Adipose tissue (tissue), 3 donors: ENCODE data around the gene VWA1. TPM values are rescaled to one million over a fixed set of nuclear protein-coding genes. Genes with fewer than 3 reads are reported as not detected.
"Not testable (repeated sequence)": the region's sequence is repeated elsewhere in the genome, so short reads cannot be mapped to it uniquely, and the experiment has no call there.

Experiments
- H3K27ac ChIP-seq: one replicate; pipeline ENCODE4 v1.5.1; 2013; ENCODE audit warnings: low read depth, low read length
- WGBS, 3 donors: extraction: QIAGEN DNeasy Blood & Tissue Kit; methylation state at CpG; one replicate each; pipeline ENCODE4 v1.1.7; 2013; 5-methylcytosine and 5-hydroxymethylcytosine counted together
- polyA plus RNA-seq, 3 donors: library from polyadenylated mRNA; stranded (reverse); fragments of 200-250 nt; gene quantifications; one replicate each; pipeline ENCODE4 v1.2.3, GENCODE V29; 2013
- donor health status: healthy with polysubstance abuse.
- donor health status: Bipolar disorder and iron deficiency.
- donor health status: healthy.

The VWA1 gene
- polyA plus RNA-seq, 3 donors: 7.8 to 53.1 (median 42.1) TPM

DNA sequence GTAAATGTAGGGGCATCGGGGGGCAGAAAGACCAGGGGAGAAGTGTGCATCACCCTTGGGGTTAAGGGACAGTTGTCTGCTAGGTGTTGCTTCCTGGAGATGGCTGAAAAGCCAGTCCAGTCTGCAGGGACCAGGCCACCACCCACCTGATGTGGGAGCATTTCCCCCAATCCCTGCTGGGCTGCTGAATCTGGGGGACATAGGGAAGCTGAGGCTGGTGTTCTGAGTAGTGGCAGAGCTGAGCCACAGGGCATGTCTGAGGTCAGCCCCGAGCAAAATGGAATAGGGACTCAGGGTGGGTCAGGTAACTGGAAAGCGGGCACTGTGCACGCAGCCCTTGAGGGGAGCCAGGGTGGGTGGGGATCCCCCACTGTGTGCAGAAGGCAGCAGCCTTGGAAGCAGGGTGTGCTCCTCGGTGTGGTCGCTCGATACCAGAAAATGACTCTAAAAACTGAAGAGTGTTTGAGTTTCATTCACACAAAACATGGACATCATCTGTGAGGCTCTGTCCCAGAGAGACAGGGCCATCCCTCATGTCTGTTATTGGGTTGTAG is 34.0 kb upstream of the VWA1 start:
- 82 to 88% (median 83%) methylated on average over 7 of the region's 7 CpGs for WGBS, 3 donors
- H3K27ac ChIP-seq: no peak overlapping the region

DNA sequence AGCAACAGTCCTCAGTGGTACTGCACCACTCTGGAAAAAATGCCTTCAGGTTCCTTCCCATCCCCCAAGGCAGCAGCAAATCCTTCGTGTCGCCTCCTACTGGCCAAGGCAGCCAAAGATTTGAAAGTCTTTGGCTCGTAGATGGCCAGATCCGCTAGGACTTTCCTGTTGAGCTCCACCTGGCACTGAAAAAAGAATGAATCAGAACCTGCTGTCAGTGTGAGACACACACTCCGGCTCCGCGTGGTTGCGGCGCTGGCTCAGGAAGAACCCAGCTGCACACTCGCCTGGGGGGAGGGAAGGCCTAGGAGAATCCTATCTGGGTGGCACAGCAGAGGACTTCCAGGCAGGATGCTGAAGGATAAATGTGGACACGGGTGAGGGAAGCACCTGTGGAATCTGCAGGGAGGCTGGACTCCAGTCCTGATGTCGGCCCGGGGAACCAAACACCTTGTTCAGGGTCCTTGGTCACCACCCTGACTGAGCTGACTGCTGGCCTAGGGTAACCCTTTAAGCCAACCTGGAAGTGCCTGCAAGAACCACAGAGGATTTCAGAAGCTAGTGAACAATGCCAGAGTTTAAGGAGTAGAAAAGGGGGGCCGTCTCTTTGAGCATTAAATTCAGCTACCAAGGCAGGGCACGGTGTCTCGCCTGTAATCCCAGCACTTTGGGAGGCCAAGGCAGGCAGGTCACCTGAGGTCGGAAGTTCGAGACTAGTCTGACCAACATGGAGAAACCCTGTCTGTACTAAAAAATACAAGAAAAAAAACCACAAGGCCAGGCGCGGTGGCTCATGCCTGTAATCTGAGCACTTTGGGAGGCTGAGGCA is 33.2 kb upstream of the VWA1 start:
- H3K27ac ChIP-seq: no peak overlapping the region
- 59 to 73% (median 66%) methylated on average over 20 of the region's 20 CpGs for WGBS, 3 donors

DNA sequence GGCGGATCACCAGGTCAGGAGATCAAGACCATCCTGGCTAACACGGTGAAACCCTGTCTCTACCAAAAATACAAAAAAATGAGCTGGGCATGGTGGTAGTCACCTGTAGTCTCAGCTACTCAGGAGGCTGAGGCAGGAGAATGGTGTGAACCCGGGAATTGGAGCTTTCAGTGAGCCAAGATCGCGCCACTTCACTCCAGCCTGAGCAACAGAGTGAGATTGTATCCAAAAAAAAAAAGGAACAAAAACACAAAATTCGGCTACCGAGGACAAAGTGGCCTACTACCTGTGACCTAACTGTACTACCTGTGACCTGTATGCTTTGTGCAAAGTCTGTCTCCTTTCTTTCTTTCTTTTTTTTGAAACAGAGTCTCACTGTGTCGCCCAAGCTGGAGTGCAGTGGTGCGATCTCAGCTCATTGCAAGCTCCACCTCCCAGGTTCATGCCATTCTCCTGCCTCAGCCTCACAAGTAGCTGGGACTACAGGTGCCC is 32.5 kb upstream of the VWA1 start:
- not testable (repeated sequence) for H3K27ac ChIP-seq
- WGBS, 3 donors: 85 to 93% (median 85%) methylated on average over 9 of the region's 9 CpGs

DNA sequence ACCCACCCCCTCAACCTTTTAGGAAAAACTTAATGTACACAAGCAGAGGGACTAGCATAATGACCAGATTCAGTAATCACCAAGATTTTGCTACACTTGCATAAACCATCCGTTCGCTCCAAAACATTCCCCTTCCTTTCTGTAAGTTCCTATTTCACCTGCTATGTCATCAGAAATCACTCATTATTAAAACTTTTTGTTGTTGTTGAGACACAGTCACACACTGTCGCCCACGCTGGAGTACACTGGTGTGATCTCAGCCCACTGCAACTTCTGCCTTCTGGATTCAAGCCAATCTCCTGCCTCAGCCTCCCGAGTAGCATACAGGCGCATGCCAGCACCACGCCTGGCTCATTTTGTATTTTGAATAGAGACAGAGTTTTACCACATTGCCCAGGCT is 31.8 kb upstream of the VWA1 start:
- no peak overlapping the region for H3K27ac ChIP-seq
- 78 to 84% (median 79%) methylated on average over 7 of the region's 7 CpGs for WGBS, 3 donors

DNA sequence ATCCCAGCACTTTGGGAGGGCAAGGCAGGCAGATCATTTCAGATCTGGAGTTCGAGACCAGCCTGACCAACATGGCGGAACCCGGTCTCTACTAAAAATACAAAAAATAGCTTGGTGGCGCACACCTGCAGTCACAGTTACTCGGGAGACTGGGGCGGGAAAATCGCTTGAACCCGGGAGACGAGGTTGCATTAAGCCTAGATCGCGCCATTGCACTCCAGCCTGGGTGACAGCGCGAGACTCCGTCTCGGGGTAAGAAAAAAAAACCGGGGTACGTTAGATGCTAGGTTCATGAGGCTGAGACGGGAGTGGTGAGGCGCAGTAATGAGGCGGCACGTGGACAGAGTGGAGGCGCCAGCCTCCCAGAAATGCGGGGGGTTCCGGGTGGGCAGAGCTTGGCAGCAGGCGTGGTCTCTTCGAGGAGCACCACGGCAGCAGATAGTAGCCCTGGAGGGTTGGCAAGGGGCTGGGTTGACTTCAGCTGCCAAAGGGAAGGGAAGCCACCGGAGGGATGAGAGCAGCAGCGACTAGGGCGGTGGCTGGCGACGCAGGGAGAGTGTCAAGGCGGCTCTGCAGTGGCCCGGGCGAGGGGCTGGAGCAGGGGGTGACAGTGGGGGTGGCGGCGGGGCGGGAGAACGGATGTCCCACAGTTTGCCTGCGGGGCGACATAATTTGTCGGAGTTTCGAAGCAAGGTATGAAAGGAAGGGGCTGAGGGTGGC is 29.2 kb upstream of the VWA1 start:
- no peak overlapping the region for H3K27ac ChIP-seq
- WGBS, 3 donors: 37 to 44% (median 41%) methylated on average over 39 to 43 of the region's 43 CpGs

DNA sequence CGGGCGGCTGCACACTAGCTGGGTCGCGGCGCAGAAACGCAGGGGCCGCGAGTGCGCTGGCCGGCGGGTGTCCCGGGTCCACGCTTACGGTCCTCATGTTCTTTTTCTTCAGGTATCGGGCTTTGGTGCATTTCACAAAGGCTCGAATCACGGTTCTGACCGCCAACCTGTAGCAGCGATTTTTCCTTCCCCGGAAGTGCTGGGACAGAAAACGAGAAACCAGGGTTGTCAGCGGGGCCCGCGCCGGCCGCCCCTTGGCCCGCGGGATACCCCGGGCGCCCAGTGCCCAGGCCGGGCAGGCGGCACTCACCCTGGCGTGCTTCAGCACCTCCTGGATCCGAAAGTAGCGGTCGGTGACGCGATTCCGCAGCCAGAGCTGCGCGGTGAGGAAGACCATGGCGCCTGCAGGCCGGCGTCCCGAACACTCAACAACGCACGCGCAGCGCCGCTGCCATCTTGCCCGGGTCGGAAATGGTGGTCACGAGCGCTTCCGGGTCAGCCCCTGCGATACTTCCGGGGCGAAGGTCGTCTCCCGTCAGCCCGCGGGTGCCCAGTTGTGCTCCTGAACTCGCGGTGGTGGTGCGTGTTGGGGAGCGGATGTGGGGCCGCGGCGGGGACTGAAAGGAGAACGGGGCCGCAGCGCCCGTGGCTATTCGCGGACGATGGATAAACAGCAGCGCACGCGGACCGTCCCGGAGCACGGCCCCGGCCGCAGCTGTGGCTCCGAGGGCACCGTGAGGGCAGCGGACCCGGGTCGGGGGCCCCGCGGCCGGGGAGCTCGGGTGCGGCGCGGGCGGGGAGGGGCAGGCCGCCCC is 28.5 kb upstream of the VWA1 start, which contains the start of gene MRPL20:
Gene MRPL20, minus strand, starts transcription at position 473 of the 815 bp plus-strand sequence. Its CDS starts 76 bp downstream, at position 397.
- H3K27ac ChIP-seq: no peak within 1 kb of the TSS
- 0 to 1% (median 1%) methylated on average over 93 to 98 of the region's 98 CpGs for WGBS, 3 donors

DNA sequence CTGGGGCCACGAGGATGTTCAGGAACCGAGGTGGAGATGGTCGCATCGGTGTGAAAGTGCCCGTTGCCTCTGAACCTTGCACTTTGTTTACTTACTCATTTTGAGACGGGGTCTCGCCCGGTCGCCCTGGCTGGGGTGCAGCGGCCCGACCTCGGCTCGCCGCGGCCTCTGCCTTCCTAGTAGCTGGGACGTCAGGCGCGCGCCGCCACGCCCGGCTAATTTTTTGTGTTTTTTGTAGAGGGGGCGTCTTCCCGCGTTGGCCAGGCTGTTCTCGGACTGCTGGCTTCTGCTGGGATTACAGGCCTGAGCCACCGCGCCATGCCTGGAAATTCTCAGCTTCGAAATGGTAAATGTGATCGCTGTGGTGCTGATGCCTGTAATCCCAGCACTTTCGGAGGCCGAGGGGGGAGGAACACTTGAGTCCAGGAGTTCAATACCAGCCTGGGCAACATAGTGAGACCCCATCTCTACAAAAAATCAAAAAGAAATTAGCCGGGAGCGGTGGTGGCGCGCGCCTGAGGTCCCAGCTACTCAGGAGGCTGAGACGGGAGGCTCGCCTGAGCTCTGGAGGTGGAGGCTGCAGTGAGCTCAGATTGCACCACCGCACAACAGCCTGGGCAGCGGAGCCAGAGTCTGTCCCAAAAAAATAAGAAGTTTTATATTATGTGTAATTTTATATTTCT is 27.7 kb upstream of the VWA1 start:
- H3K27ac ChIP-seq: no peak overlapping the region
- 7 to 9% (median 9%) methylated on average over 41 of the region's 41 CpGs for WGBS, 3 donors

DNA sequence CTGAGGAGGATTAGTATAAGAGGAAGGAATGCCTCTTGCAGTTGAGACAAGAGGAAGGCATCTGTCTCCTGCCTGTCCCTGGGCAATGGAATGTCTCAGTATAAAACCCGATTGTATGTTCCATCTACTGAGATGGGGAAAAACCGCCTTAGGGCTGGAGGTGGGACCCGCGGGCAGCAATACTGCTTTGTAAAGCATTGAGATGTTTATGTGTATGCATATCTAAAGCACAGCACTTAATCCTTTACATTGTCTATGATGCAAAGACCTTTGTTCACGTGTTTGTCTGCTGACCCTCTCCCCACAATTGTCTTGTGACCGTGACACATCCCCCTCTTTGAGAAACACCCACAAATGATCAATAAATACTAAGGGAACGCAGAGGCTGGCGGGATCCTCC is 25.3 kb upstream of the VWA1 start:
- WGBS, 3 donors: 69 to 75% (median 74%) methylated on average over 8 of the region's 8 CpGs
- not testable (repeated sequence) for H3K27ac ChIP-seq

DNA sequence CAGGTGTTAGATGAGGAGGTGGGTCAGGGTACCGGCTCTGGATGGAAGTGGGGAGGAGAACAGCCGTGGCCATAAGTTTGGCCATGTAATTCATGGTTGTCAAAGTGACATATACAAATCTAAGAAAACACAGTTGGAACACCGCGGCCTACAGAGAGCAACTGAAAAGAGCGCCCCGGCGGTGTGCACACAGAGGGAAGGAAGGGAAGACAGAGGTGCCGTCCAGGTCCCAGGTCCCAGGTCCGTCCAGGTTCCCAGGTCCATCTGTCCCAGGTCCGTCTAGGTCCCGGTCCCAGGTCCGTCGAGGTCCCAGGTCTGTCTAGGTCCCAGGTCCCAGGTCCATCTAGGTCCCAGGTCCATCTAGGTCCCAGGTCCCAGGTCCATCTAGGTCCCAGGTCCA is 23.9 kb upstream of the VWA1 start:
- H3K27ac ChIP-seq: no peak overlapping the region
- WGBS, 3 donors: 92 to 96% (median 95%) methylated on average over 13 of the region's 13 CpGs

DNA sequence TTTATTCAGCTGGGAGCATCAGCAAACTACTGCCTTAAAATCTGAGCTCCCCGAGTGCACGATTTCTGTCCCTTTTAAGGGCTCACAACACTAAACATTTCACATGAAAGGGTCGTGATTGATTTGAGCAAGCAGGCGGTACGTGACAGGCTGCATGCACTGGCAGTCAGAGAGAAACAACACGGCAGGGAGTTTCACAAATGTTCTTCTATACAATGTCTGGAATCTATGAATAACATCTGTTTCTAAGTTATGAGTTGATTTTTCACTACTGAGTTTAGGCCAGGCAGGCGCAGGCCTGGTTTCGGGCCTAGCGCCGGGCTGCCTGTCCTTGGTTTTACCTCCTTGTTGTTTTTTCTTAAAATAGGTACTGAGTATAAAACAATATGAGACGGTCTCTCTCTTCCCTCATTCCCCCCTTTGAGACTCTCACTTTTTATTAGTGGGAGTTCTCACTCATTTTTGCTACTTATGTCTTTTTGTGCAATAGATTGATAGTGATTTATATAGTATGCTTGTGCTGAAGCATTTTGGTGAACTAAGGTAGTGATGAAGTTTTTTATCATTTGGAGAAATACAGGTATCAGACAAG is 23.1 kb upstream of the VWA1 start:
- 91 to 95% (median 94%) methylated on average over 11 of the region's 11 CpGs for WGBS, 3 donors
- not testable (repeated sequence) for H3K27ac ChIP-seq

DNA sequence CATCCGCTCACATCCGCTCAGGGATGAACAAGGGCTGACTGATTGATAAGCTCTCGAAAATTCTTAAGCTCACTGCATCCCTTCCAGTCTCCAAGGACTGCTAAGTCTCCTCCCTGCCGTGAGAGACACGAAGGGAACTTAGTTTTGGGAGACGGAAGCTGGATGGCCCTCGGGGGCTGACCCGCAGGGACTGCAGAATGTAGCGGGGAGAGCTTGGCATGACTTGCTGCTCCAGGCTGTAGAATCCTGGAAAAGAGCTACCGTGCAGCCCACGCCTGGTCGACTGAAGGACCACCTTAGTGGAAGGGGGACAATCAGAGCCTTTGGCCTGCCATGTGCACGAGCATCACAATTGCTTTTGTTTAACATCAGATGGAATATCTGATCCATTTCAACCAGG is 19.7 kb upstream of the VWA1 start:
- H3K27ac ChIP-seq: no peak overlapping the region
- WGBS, 3 donors: 77 to 84% (median 81%) methylated on average over 13 of the region's 13 CpGs

DNA sequence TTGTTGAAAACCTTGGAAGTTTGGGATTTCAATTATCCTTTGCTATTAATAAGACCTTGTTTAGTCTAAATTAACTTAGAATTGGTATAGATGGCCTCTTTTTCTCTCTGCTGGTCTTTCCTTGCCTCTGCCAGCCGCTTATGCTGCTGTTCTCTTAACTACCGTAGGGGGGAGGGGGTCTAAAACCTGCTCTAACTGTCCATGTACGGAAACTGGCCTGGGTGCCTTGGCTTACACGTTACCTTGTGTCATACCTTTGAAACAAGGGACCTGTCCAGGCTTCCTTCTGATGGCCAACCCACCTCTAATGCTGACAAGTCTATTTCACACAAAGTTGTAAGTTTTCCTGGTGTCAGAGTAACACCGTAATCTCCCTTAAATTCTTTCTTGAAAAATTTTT is 18.1 kb upstream of the VWA1 start:
- WGBS, 3 donors: 55 to 85% (median 80%) methylated on average over 5 of the region's 5 CpGs
- not testable (repeated sequence) for H3K27ac ChIP-seq

DNA sequence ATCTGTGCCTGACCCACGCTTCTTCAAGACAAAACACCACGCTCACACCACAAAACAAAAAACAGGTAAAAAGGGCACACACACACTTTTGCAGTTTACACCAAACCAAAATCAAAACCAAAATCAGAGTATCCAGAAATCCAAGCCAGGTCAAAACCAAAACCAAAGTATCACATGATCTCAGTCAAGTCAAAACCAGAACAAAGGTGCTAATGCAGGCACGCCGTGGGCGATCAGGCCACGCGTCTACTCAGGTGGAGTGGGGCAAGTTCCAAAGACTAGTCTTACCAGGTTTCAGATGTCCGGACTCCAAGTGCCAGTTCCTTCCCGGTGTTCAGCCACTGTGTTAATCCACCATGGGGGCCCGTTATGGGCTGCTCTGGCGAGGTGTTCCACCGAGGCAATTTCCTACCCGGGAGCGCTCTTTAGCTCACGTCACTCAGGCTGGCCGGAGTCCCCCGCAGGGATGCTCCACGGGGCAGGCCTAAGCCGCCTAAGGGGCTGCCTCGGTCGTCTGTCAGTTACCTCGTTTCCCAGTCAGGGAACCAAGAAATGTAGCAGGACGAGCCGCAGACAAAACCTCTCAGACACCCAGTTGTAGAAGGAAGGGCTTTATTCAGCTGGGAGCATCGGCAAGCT is 17.5 kb upstream of the VWA1 start:
- WGBS, 3 donors: 65 to 93% (median 91%) methylated on average over 25 of the region's 25 CpGs

DNA sequence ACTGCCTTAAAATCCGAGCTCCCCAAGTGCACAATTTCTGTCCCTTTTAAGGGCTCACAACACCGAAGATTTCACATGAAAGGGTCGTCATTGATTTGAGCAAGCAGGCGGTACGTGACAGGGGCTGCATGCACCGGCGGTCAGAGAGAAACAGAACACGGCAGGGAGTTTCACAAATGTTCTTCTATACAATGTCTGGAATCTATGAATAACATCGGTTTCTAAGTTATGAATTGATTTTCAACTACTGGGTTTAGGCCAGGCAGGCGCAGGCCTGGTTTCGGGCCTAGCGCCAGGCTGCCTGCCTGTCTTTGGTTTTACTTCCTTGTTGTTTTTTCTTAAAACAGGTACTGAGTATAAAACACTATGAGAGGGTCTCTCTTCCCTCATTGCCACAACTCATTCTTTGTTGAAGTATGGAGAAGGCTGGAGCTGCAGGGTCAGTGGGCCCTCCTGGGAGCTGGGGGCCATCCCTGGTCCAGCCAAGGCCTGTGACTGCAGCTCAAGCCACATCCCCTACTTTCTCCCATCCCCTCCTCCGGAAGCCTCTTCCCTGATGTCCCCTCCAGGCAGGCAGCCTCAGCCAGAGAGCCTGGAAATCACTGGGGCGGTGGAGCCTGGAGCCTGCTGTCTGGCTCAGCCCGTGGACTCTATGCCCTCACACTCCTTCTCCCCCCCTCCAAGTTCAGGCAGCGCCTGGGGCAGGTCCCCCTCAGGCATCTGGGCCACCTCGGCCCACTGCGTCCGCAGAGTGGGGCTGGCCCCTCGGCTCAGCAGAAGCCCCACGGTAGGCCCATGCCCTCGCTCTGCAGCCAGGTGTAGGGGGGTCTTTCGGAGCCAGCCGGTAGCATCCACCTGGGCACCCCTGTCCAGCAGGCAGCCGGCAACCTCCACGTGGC is 16.8 kb upstream of the VWA1 start:
- 69 to 95% (median 89%) methylated on average over 23 to 26 of the region's 26 CpGs for WGBS, 3 donors
- no peak overlapping the region for H3K27ac ChIP-seq

More for the DNA sequence above, 17.5 kb upstream of the VWA1 start:
- not testable (repeated sequence) for H3K27ac ChIP-seq

DNA sequence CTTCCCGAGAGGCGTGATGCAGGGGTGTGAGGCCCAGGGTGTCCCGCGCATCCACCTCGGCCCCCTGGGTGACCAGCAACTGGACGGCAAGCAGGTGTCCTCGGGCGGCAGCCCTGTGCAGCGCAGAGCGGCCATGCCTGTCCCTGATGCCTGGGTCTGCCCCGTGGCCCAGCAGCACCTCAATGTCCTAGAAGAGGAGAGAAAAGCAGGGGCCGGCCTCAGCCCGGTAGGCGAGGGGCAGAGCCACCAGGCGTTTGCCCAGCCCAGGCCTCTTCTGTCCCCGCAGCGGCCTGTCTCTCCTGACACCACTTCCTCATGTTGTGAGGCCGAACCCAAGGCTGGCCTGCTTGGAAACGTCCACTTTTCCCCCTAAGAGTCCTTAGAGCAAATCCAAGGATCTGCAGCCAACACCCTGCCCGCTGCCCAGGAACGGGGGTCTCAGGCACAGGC is 16.1 kb upstream of the VWA1 start:
- 60 to 84% (median 78%) methylated on average over 18 to 21 of the region's 21 CpGs for WGBS, 3 donors
- H3K27ac ChIP-seq: no peak overlapping the region
